SKM-1 (cell line): Measurements from ENCODE around the gene MRGPRF.

ENCODE experiments used
- DNase-seq: peaks from one replicate; lab custom pipeline; 2025; ENCODE audit not compliant: unreplicated experiment; lab: John Stamatoyannopoulos, UW

The MRGPRF gene

GRCh38 chr11:69030301-69030700 lies 17.3 kb upstream of the MRGPRF start:
- no peak for DNase-seq

- DNase-seq = peak; percentile 77
Observed at GRCh38 chr11:69027704-69028372, 14.8 kb upstream of the MRGPRF start.

- DNase-seq = no peak
Observed at GRCh38 chr11:69024509-69024908, 11.5 kb upstream of the MRGPRF start.

- DNase-seq = no peak
Observed at GRCh38 chr11:69022260-69022659, 9.2 kb upstream of the MRGPRF start.

GRCh38 chr11:69018924-69019323 lies 5.9 kb upstream of the MRGPRF start:
- DNase-seq = no peak

GRCh38 chr11:69017951-69018350 lies 4.9 kb upstream of the MRGPRF start:
- DNase-seq = no peak

- no peak for DNase-seq
Observed at GRCh38 chr11:69014898-69015549, 2.0 kb upstream of the MRGPRF start.

GRCh38 chr11:69014084-69014851 lies 1.2 kb upstream of the MRGPRF start:
- DNase-seq = no peak

- DNase-seq = no peak
Observed at GRCh38 chr11:69012092-69013008, 696 bp downstream of the MRGPRF start.

GRCh38 chr11:69011624-69012091 lies 1.4 kb downstream of the MRGPRF start:
- no peak for DNase-seq

GRCh38 chr11:69010964-69011623 lies 2.0 kb downstream of the MRGPRF start:
- DNase-seq = peak; percentile 38

- DNase-seq = no peak
Observed at GRCh38 chr11:69010361-69010891, 2.6 kb downstream of the MRGPRF start.

GRCh38 chr11:69009441-69010211 lies 3.4 kb downstream of the MRGPRF start:
- no peak for DNase-seq

- DNase-seq = no peak
Observed at GRCh38 chr11:69008737-69009440, 4.2 kb downstream of the MRGPRF start.

GRCh38 chr11:69007975-69008381 lies 5.1 kb downstream of the MRGPRF start:
- no peak for DNase-seq

GRCh38 chr11:69006816-69007215 lies 6.2 kb downstream of the MRGPRF start:
- DNase-seq = no peak

- DNase-seq = no peak
Observed at GRCh38 chr11:69005631-69006368, 7.2 kb downstream of the MRGPRF start.

- no peak for DNase-seq
Observed at GRCh38 chr11:69005183-69005630, 7.8 kb downstream of the MRGPRF start.
